HCT116 (cell line): ENCODE measurements around the gene RTL10. TPM values are rescaled to one million over a fixed set of nuclear protein-coding genes. Genes with fewer than 3 reads are reported as not detected.

ENCODE experiments used
- ATF3 ChIP-seq: IDR thresholded peaks from 2 replicates; pipeline ENCODE4 v1.6.1; 2012
- CBX3 ChIP-seq: IDR thresholded peaks from 2 replicates; pipeline ENCODE4 v1.6.1; 2012; ENCODE audit warnings: low read depth
- CTCF ChIP-seq, 3 experiments: fragments of 200-600 bp in 1 of 3; sonication (generic) in 1 of 3; IDR thresholded peaks in 2 of 3; conservative IDR thresholded peaks in 1 of 3; 2 replicates each; pipeline ENCODE4 v1.5.1; 2012 to 2017; ENCODE audit warnings: low read depth in 2 of 3, low read length in 2 of 3, antibody characterized with exemption in 1 of 3, borderline replicate concordance in 1 of 3, control low read depth in 1 of 3, mild to moderate bottlenecking in 1 of 3, mixed read lengths in 1 of 3, mixed run types in 1 of 3, moderate library complexity in 1 of 3; ENCODE audit not compliant: insufficient read depth in 1 of 3
- EGR1 ChIP-seq: IDR thresholded peaks from 2 replicates; pipeline ENCODE4 v1.6.1; 2012; ENCODE audit warnings: low read depth
- ELF1 ChIP-seq: IDR thresholded peaks from 2 replicates; pipeline ENCODE4 v1.6.1; 2012; ENCODE audit warnings: low read depth, borderline replicate concordance
- EZH2 ChIP-seq: fragments of 200-600 bp; sonication (generic); IDR thresholded peaks from 2 replicates; pipeline ENCODE4 v1.6.1; 2017; ENCODE audit warnings: antibody characterized with exemption, mixed run types
- FOSL1 ChIP-seq: IDR thresholded peaks from 2 replicates; pipeline ENCODE4 v1.6.1; 2012; ENCODE audit warnings: low read depth
- MAX ChIP-seq: IDR thresholded peaks from 2 replicates; pipeline ENCODE4 v1.6.1; 2012
- POLR2A ChIP-seq: IDR thresholded peaks from 2 replicates; pipeline ENCODE4 v1.7.0; 2011; ENCODE audit warnings: borderline replicate concordance; ENCODE audit not compliant: insufficient read depth, insufficient read length; ENCODE audit errors: extremely low read depth
- POLR2AphosphoS5 ChIP-seq: IDR thresholded peaks from 2 replicates; pipeline ENCODE4 v1.6.1; 2011; ENCODE audit warnings: mild to moderate bottlenecking, low read depth, low read length, moderate library complexity
- RAD21 ChIP-seq: IDR thresholded peaks from 2 replicates; pipeline ENCODE4 v1.6.1; 2012; ENCODE audit warnings: low read depth, mild to moderate bottlenecking
- YY1 ChIP-seq: IDR thresholded peaks from 2 replicates; pipeline ENCODE4 v1.6.1; 2011; ENCODE audit warnings: low read length, low read depth, moderate library complexity, mild to moderate bottlenecking; ENCODE audit not compliant: insufficient replicate concordance; ENCODE audit errors: extremely low read depth
- ZFX ChIP-seq: fragments of 450-650 bp; IDR thresholded peaks from 2 replicates; pipeline ENCODE4 v1.6.1; 2017
- ZNF274 ChIP-seq: fragments of 200-500 bp; sonication (Bioruptor generic); IDR thresholded peaks from 2 replicates; pipeline ENCODE4 v1.6.1; 2014; ENCODE audit warnings: mild to moderate bottlenecking, low read depth, low read length, inconsistent platforms
- total RNA-seq: library from RNA; stranded (reverse); gene quantifications from one replicate; pipeline ENCODE4 v1.2.1, GENCODE V29; 2021; ENCODE audit not compliant: unreplicated experiment

Gene RTL10
- total RNA-seq, 1 experiment from 2014 or later = 24.6 TPM

GRCh38 chr22:19818324-19819207 is 36.1 kb downstream of the RTL10 start (continued):
- TF ChIP-seq ZNF274 = no peak
- no peak for TF ChIP-seq YY1
- TF ChIP-seq POLR2AphosphoS5 = no peak
- TF ChIP-seq CBX3 = no peak
- TF ChIP-seq EGR1 = no peak
- no peak for TF ChIP-seq ATF3
- no peak for TF ChIP-seq EZH2
- TF ChIP-seq MAX = no peak
- no peak for TF ChIP-seq ZFX
- TF ChIP-seq CTCF (IDR thresholded peaks at IDR 0.05 in 2 of 3, conservative IDR thresholded peaks at IDR 0.05 in 1 of 3; ENCODE audit: borderline replicate concordance in 1 of 3, insufficient read depth in 1 of 3, low read depth in 2 of 3, low read length in 2 of 3) = no peak
- no peak for TF ChIP-seq FOSL1
- TF ChIP-seq RAD21 = no peak
- no peak for TF ChIP-seq ELF1
- TF ChIP-seq POLR2A = no peak
